RKO (cell line): ENCODE data around the gene RELCH.
"Not testable (repeated sequence)": the region's sequence is repeated elsewhere in the genome, so short reads cannot be mapped to it uniquely, and the experiment has no call there.

Source experiments
- DNase-seq: peaks from one replicate; pipeline ENCODE4 v3.0.0-alpha.2; 2016; ENCODE audit warnings: low spot score

Gene RELCH

GRCh38 chr18:62186774-62187542 is at the start of gene RELCH, which contains the start of gene PIGN:
TSS of gene RELCH (plus strand) at chr18:62187255. CDS start at chr18:62187506, 251 bp downstream.
TSS of gene PIGN (minus strand) at chr18:62187056. CDS start at chr18:62161353, 25,703 bp downstream.
- peak; percentile 97 for DNase-seq

GRCh38 chr18:62138461-62139235 is 48.4 kb upstream of the RELCH start:
- DNase-seq, result no peak

GRCh38 chr18:62140259-62140658 is 46.8 kb upstream of the RELCH start:
- DNase-seq, result no peak

- DNase-seq, result no peak
These were observed 42.7 kb upstream of the RELCH start for GRCh38 chr18:62144338-62144737.

- no peak for DNase-seq
These were observed 35.8 kb upstream of the RELCH start for GRCh38 chr18:62151068-62151771.

- no peak for DNase-seq
These were observed 34.2 kb upstream of the RELCH start for GRCh38 chr18:62152844-62153243.

- DNase-seq, result no peak
These were observed 29.2 kb upstream of the RELCH start for GRCh38 chr18:62157843-62158242.

- DNase-seq, result no peak
These were observed 22.7 kb upstream of the RELCH start for GRCh38 chr18:62164310-62164709.

- DNase-seq, result no peak
These were observed 22.1 kb upstream of the RELCH start for GRCh38 chr18:62164855-62165487.

GRCh38 chr18:62165583-62165982 is 21.5 kb upstream of the RELCH start:
- no peak for DNase-seq

GRCh38 chr18:62166524-62166923 is 20.5 kb upstream of the RELCH start:
- DNase-seq, result not testable (repeated sequence)

GRCh38 chr18:62170857-62171256 is 16.2 kb upstream of the RELCH start:
- DNase-seq, result no peak

- no peak for DNase-seq
These were observed 14.8 kb upstream of the RELCH start for GRCh38 chr18:62172298-62172697.

GRCh38 chr18:62175521-62175920 is 11.5 kb upstream of the RELCH start:
- DNase-seq, result peak; percentile 30

- DNase-seq, result no peak
These were observed 9.8 kb upstream of the RELCH start for GRCh38 chr18:62177271-62177670.

GRCh38 chr18:62179213-62179612 is 7.8 kb upstream of the RELCH start:
- no peak for DNase-seq

- DNase-seq, result no peak
These were observed 4.8 kb upstream of the RELCH start for GRCh38 chr18:62182220-62182619.

GRCh38 chr18:62183578-62184195 is 3.4 kb upstream of the RELCH start:
- peak; percentile 78 for DNase-seq

- peak; percentile 71 for DNase-seq
These were observed 619 bp upstream of the RELCH start for GRCh38 chr18:62186499-62186773.

GRCh38 chr18:62187543-62188510 is 772 bp downstream of the RELCH start:
- DNase-seq, result peak; percentile 73

GRCh38 chr18:62189208-62189607 is 2.2 kb downstream of the RELCH start:
- DNase-seq, result no peak
